K562 (cell line): ENCODE measurements around the gene NAT10. TPM values are rescaled to one million over a fixed set of nuclear protein-coding genes. Genes with fewer than 3 reads are reported as not detected.

Experiments used
- ARID1B ChIP-seq: fragments of 450-650 bp; IDR thresholded peaks from 2 replicates; pipeline ENCODE4 v1.6.1; 2016; ENCODE audit warnings: antibody characterized with exemption, mild to moderate bottlenecking, inconsistent platforms
- DIDO1 ChIP-seq: fragments of 450-650 bp; IDR thresholded peaks from 2 replicates; pipeline ENCODE4 v1.6.1; 2016; ENCODE audit warnings: low read depth, missing biosample characterization, missing genetic modification characterization
- ESRRB ChIP-seq: fragments of 250-450 bp; sonication (Bioruptor Pico); IDR thresholded peaks from 2 replicates; pipeline ENCODE4 v1.5.0; 2020; ENCODE audit warnings: mild to moderate bottlenecking, moderate library complexity, borderline replicate concordance
- HNRNPK ChIP-seq: fragments of 200-400 bp; formaldehyde crosslinking; IDR thresholded peaks from one replicate; pipeline ENCODE4 v1.6.1; 2018; ENCODE audit warnings: mild to moderate bottlenecking, low read depth, low read length; ENCODE audit not compliant: poor library complexity, severe bottlenecking
- KAT7 ChIP-seq: sonication (generic); formaldehyde crosslinking; IDR thresholded peaks from 2 replicates; pipeline ENCODE4 v1.8.0; 2022; ENCODE audit warnings: missing genetic modification reagents, mild to moderate bottlenecking, borderline replicate concordance
- MTF1 ChIP-seq: fragments of 250-450 bp; sonication (Bioruptor Pico); IDR thresholded peaks from 2 replicates; pipeline ENCODE4 v1.9.0; 2021; ENCODE audit warnings: moderate library complexity, mild to moderate bottlenecking, inconsistent platforms, borderline replicate concordance
- PCBP2 ChIP-seq: fragments of 200-400 bp; formaldehyde crosslinking; IDR thresholded peaks from 2 replicates; pipeline ENCODE4 v1.6.1; 2018; ENCODE audit warnings: low read length, low read depth, mild to moderate bottlenecking, moderate library complexity; ENCODE audit not compliant: poor library complexity, severe bottlenecking
- PML ChIP-seq: IDR thresholded peaks from 2 replicates; pipeline ENCODE4 v1.6.1; 2012; ENCODE audit warnings: low read length, inconsistent platforms
- POLR2AphosphoS5 ChIP-seq: IDR thresholded peaks from 2 replicates; pipeline ENCODE4 v1.6.1; 2011; ENCODE audit warnings: mild to moderate bottlenecking, low read depth, low read length, moderate library complexity; ENCODE audit not compliant: control insufficient read depth, insufficient read depth
- ZBTB11 ChIP-seq, 3 experiments: fragments of 200-800 bp in 1 of 3; fragments of 250-450 bp in 1 of 3; fragments of 450-650 bp in 1 of 3; sonication (Bioruptor Pico) in 1 of 3; sonication (Bioruptor generic) in 1 of 3; formaldehyde crosslinking in 1 of 3; IDR thresholded peaks; 2 replicates each; pipeline versions ENCODE4 v1.6.1 to v1.8.0; 2016 to 2022; ENCODE audit warnings: mild to moderate bottlenecking in 2 of 3, missing genetic modification characterization in 2 of 3, missing compliant biosample characterization in 1 of 3, moderate library complexity in 1 of 3
- ZBTB7A ChIP-seq: IDR thresholded peaks from 2 replicates; pipeline ENCODE4 v1.6.1; 2011; ENCODE audit warnings: low read depth, mild to moderate bottlenecking, low read length, moderate library complexity, borderline replicate concordance; ENCODE audit not compliant: control insufficient read depth
- ZMIZ1 ChIP-seq, 2 experiments: fragments of 150-350 bp in 1 of 2; IDR thresholded peaks; 2 replicates each; pipeline ENCODE4 v1.6.1; 2012 to 2016; ENCODE audit warnings: low read depth in 2 of 2, low read length in 2 of 2, mild to moderate bottlenecking in 1 of 2, moderate library complexity in 1 of 2
- ZNF695 ChIP-seq: fragments of 450-650 bp; formaldehyde crosslinking; IDR thresholded peaks from 2 replicates; pipeline ENCODE4 v1.4.0; 2020; ENCODE audit warnings: mild to moderate bottlenecking, moderate library complexity
- polyA plus RNA-seq, 8 experiments: library from polyadenylated mRNA; depleted of rRNA in 4 of 8; stranded (reverse) in 5 of 8; unstranded in 3 of 8; fragments of >200 nt; fragmentation: Nextera tagmentation in 2 of 8; fragmentation: Illumina TruSeq in 1 of 8; extraction: Ambion mirVana in 2 of 8; extraction: Trizol in 1 of 8; gene quantifications; 2 replicates each; pipeline versions ENCODE4 v1.2.1 to v1.2.3, GENCODE V29; 2011 to 2014; ENCODE audit warnings: inconsistent platforms in 1 of 8, missing spikeins in 1 of 8
- total RNA-seq, 7 experiments: library from RNA; depleted of rRNA in 6 of 7; stranded (reverse); fragments of >200 nt in 6 of 7; fragmentation: Illumina TruSeq in 2 of 7; extraction: Trizol in 2 of 7; gene quantifications; 2 replicates each; pipeline versions ENCODE4 v1.2.1 to v1.2.3, GENCODE V29; 2011 to 2021; ENCODE audit warnings: low replicate concordance in 1 of 7
- TF ChIP-seq, protein P1 (sequence below): fragments of 450-650 bp; IDR thresholded peaks from 2 replicates; pipeline ENCODE4 v1.6.1; 2016; ENCODE audit warnings: antibody characterized with exemption
- TF ChIP-seq, protein P2 (sequence below): sonication (generic); formaldehyde crosslinking; IDR thresholded peaks from 2 replicates; pipeline ENCODE4 v1.8.0; 2022; ENCODE audit warnings: missing genetic modification reagents, mild to moderate bottlenecking, moderate library complexity, borderline replicate concordance

NAT10 gene
- total and polyA plus RNA-seq, 9 of the 15 experiments (the other 6 are each of a cell fraction or from before 2014, with no cell fraction given): 55.4 to 125 (median 86.3) TPM

- TF ChIP-seq ZBTB11 (CRISPR knock-in tag; IDR thresholded peaks at IDR 0.05) (no peak), ARID1B (peak; percentile 42; the same call in 1 of the 2 replicates), HNRNPK (no peak), POLR2AphosphoS5 (peak; percentile 79; the same call in 1 of the 2 replicates), KAT7 (CRISPR knock-in tag) (peak; percentile 79; the same call in 1 of the 2 replicates), DIDO1 (peak; percentile 99), ZNF695 (peak; percentile 80; the same call in 1 of the 2 replicates), ESRRB (CRISPR knock-in tag) (0 out of 2 replicates have a peak, but pooled peaks have one; percentile 34), ZMIZ1 (IDR thresholded peaks at IDR 0.05; ENCODE audit: low read depth in 2 of 2, low read length in 2 of 2) (peak in 1 of 2 experiments; percentile 12; a peak in 1 of 4 replicates), PML (peak; percentile 29; the same call in 1 of the 2 replicates), PCBP2 (no peak), MTF1 (CRISPR knock-in tag) (no peak), ZBTB7A (peak; percentile 27; the same call in 1 of the 2 replicates)
- TF ChIP-seq, protein P1, sequence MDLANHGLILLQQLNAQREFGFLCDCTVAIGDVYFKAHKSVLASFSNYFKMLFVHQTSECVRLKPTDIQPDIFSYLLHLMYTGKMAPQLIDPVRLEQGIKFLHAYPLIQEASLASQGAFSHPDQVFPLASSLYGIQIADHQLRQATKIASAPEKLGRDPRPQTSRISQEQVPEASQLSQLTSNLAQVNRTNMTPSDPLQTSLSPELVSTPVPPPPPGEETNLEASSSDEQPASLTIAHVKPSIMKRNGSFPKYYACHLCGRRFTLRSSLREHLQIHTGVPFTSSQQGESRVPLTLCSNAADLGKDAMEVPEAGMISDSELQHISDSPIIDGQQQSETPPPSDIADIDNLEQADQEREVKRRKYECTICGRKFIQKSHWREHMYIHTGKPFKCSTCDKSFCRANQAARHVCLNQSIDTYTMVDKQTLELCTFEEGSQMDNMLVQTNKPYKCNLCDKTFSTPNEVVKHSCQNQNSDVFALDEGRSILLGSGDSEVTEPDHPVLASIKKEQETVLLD: peak; percentile 70
- TF ChIP-seq, protein P2, sequence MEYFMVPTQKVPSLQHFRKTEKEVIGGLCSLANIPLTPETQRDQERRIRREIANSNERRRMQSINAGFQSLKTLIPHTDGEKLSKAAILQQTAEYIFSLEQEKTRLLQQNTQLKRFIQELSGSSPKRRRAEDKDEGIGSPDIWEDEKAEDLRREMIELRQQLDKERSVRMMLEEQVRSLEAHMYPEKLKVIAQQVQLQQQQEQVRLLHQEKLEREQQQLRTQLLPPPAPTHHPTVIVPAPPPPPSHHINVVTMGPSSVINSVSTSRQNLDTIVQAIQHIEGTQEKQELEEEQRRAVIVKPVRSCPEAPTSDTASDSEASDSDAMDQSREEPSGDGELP (CRISPR knock-in tag): peak; percentile 99
These were observed at the start of gene NAT10 (continued) for GRCh38 chr11:34105079-34105956.
